ENCODE data around the gene ARID5B. TPM values are rescaled to one million over a fixed set of nuclear protein-coding genes. Genes with fewer than 3 reads are reported as not detected.

The ARID5B gene
- total and polyA plus RNA-seq, 2 donors (not counting 3 experiments of a cell fraction or from before 2014, with no cell fraction given): 5.6 to 8.9 TPM

GRCh38 chr10:61973169-61973568 lies 71.7 kb downstream of the ARID5B start:
- ChIA-PET POLR2A (no interaction called here), CTCF (no interaction called here)
- no peaks in the 10 kb centered on the region for H3K9me3 ChIP-seq (replicated peaks; ENCODE audit: control insufficient read depth, insufficient read depth, low read length)
- intact Hi-C loops (cut with micrococcal nuclease) (no loop called here), dilution Hi-C loops (cut with MboI; ENCODE audit: extremely low pct_ligation_motif_present, low sequenced_read_pairs) (no loop called here)
- no peaks in the 10 kb centered on the region for H3K27me3 ChIP-seq (ENCODE audit: control insufficient read depth in 2 of 2, insufficient read depth in 2 of 2, low read length in 2 of 2)
- no peaks in the 10 kb centered on the region for H3K79me2 ChIP-seq (ENCODE audit: control insufficient read depth, insufficient read depth, low read length)
- no peak overlapping the region for H3K27ac ChIP-seq (ENCODE audit: insufficient read depth, low read depth, low read length)
- no peak overlapping the region for H2AFZ ChIP-seq (ENCODE audit: low read depth, low read length)
- no peaks in the 10 kb centered on the region for H4K20me1 ChIP-seq (replicated peaks; ENCODE audit: control insufficient read depth, extremely low read depth, insufficient read depth, low read length)
- TF ChIP-seq MYC (IDR thresholded peaks at IDR 0.05; ENCODE audit: low read depth, low read length): no peak
- TF ChIP-seq EZH2 (IDR thresholded peaks at IDR 0.05; ENCODE audit: borderline replicate concordance, low read depth, low read length, severe bottlenecking): no peak
- TF ChIP-seq POLR2AphosphoS5 (IDR thresholded peaks at IDR 0.05; ENCODE audit: insufficient read depth, low read depth, low read length): no peak
- TF ChIP-seq CTCF (IDR thresholded peaks at IDR 0.05; ENCODE audit: extremely low read depth in 1 of 2, insufficient read depth in 1 of 2, low read depth in 1 of 2, low read length in 2 of 2): no peak
- no peak for TF ChIP-seq JUN (IDR thresholded peaks at IDR 0.05; ENCODE audit: borderline replicate concordance, insufficient read depth, insufficient read length, low read depth)
- no peak for TF ChIP-seq POLR2A (IDR thresholded peaks at IDR 0.05; ENCODE audit: low read depth, low read length)
- no peak for TF ChIP-seq GATA2 (IDR thresholded peaks at IDR 0.05; ENCODE audit: insufficient read depth, insufficient read length, low read depth, low read length)
- peaks cover 26% of the 10 kb centered on the region for H3K4me1 ChIP-seq (ENCODE audit: control insufficient read depth, extremely low read depth, insufficient read depth, low read length)
- H3K36me3 ChIP-seq (ENCODE audit: control insufficient read depth in 2 of 2, extremely low read depth in 1 of 2, insufficient read depth in 2 of 2, low read length in 2 of 2): no peaks in the 10 kb centered on the region
- H3K9me1 ChIP-seq (replicated peaks; ENCODE audit: control insufficient read depth, extremely low read depth, insufficient read depth, low read length): no peaks in the 10 kb centered on the region
- no TSS peak for BruUV-seq (replicated peaks)
- DNase-seq (ENCODE audit: low read depth, low spot score) (no peak), FAIRE-seq (no peak)
- no peak overlapping the region for H3K9ac ChIP-seq (replicated peaks; ENCODE audit: extremely low read depth, insufficient read depth, low read length)
- no peak overlapping the region for H3K4me3 ChIP-seq (replicated peaks in 1 of 3; ENCODE audit: insufficient read depth in 1 of 3, low read depth in 1 of 3, low read length in 3 of 3)
- no peak overlapping the region for H3K4me2 ChIP-seq (ENCODE audit: insufficient read depth, low read length)

All from endothelial cell of umbilical vein (primary cell).